OCI-LY7 (cell line): ENCODE results near the gene SRGAP3. TPM values are rescaled to one million over a fixed set of nuclear protein-coding genes. Genes with fewer than 3 reads are reported as not detected.

Experiments used
- BruUV-seq: library from RNA; stranded (reverse); fragments of 400-500 nt; replicated peaks from 2 replicates; lab custom pipeline; 2021; lab: Mats Ljungman, UMichigan
- CTCF ChIA-PET: fragments of 300-600 bp; sonication (Branson Sonifier 250); formaldehyde crosslinking; loops from one replicate; lab custom pipeline; 2022; ENCODE audit warnings: antibody characterized with exemption; ENCODE audit not compliant: unreplicated experiment; lab: Charles Lee
- POLR2A ChIA-PET: fragments of 300-600 bp; sonication (Branson Sonifier 250); formaldehyde crosslinking; loops from one replicate; lab custom pipeline; 2022; ENCODE audit warnings: antibody characterized with exemption; lab: Charles Lee
- DNase-seq: peaks from one replicate; pipeline ENCODE4 v3.0.0-alpha.2; 2015; ENCODE audit warnings: low spot score
- H2AFZ ChIP-seq: fragments of 200-600 bp; sonication (generic), shearing (Covaris generic); 2 replicates; pipeline ENCODE4 v1.6.1; 2014; ENCODE audit warnings: mild to moderate bottlenecking, antibody characterized with exemption, low read length, moderate library complexity
- H3K27ac ChIP-seq: fragments of 200-600 bp; sonication (generic); 2 replicates; pipeline ENCODE4 v1.5.1; 2014; ENCODE audit warnings: mixed run types, low read depth, mild to moderate bottlenecking, moderate library complexity, low read length, inconsistent platforms; ENCODE audit not compliant: poor library complexity, severe bottlenecking
- H3K36me3 ChIP-seq: fragments of 200-600 bp; sonication (generic); 2 replicates; pipeline ENCODE4 v1.6.1; 2014; ENCODE audit warnings: mild to moderate bottlenecking, antibody characterized with exemption, low read length, moderate library complexity, mixed read lengths; ENCODE audit not compliant: insufficient read depth
- H3K4me1 ChIP-seq: fragments of 200-600 bp; sonication (generic); 2 replicates; pipeline ENCODE4 v1.5.1; 2014; ENCODE audit warnings: mild to moderate bottlenecking, low read length; ENCODE audit not compliant: insufficient read depth, poor library complexity, severe bottlenecking
- H3K4me2 ChIP-seq: fragments of 200-600 bp; sonication (generic); 2 replicates; pipeline ENCODE4 v1.6.1; 2014; ENCODE audit warnings: mild to moderate bottlenecking, low read length
- H3K4me3 ChIP-seq: fragments of 200-600 bp; sonication (generic); 2 replicates; pipeline ENCODE4 v1.5.1; 2014; ENCODE audit warnings: mild to moderate bottlenecking, low read depth, low read length; ENCODE audit not compliant: poor library complexity, severe bottlenecking
- H3K79me2 ChIP-seq: fragments of 200-600 bp; sonication (generic); 2 replicates; pipeline ENCODE4 v1.6.1; 2016; ENCODE audit warnings: low read depth, mild to moderate bottlenecking, low read length, moderate library complexity, mixed read lengths; ENCODE audit not compliant: insufficient read depth
- H3K9me2 ChIP-seq: fragments of 200-600 bp; sonication (generic); 2 replicates; pipeline ENCODE4 v1.6.1; 2016; ENCODE audit warnings: mild to moderate bottlenecking, low read length, mixed read lengths; ENCODE audit not compliant: insufficient read depth
- H3K9me3 ChIP-seq: fragments of 200-600 bp; sonication (generic); 2 replicates; pipeline ENCODE4 v1.6.1; 2014; ENCODE audit warnings: mild to moderate bottlenecking, mixed run types, low read length, mixed read lengths
- H4K20me1 ChIP-seq: fragments of 200-600 bp; sonication (generic); 2 replicates; pipeline ENCODE4 v1.6.1; 2014; ENCODE audit warnings: mild to moderate bottlenecking, antibody characterized with exemption, low read length, moderate library complexity, mixed read lengths; ENCODE audit not compliant: insufficient read depth
- CTCF ChIP-seq: fragments of 200-600 bp; sonication (generic); conservative IDR thresholded peaks from 2 replicates; pipeline ENCODE4 v1.5.1; 2014; ENCODE audit warnings: mild to moderate bottlenecking, antibody characterized with exemption, low read length, moderate library complexity, mixed read lengths
- EZH2phosphoT487 ChIP-seq: fragments of 200-600 bp; sonication (generic); IDR thresholded peaks from 2 replicates; pipeline ENCODE4 v1.6.1; 2018; ENCODE audit warnings: low read depth, borderline replicate concordance, mild to moderate bottlenecking, mixed run types, antibody characterized with exemption, low read length, moderate library complexity, mixed read lengths
- intact Hi-C: fragments of 100-400 bp; cut with micrococcal nuclease; formaldehyde crosslinking; loops from one replicate; pipeline ENCODE4 v1.10.0; 2022; ENCODE audit not compliant: unreplicated experiment
- total RNA-seq, 2 experiments: library from RNA; depleted of rRNA in 1 of 2; stranded (reverse); fragments of >200 nt in 1 of 2; shearing (Covaris generic) in 1 of 2; gene quantifications; 2 replicates each; pipeline ENCODE4 v1.2.3, GENCODE V29; 2014 to 2022

SRGAP3 gene
- total RNA-seq, 2 experiments from 2014 or later, result 1.5 to 1.7 TPM

- H3K4me2 ChIP-seq, result no peak overlapping the region
- no peaks in the 10 kb centered on the region for H4K20me1 ChIP-seq
- H3K9me3 ChIP-seq, result no peaks in the 10 kb centered on the region
- no peaks in the 10 kb centered on the region for H3K36me3 ChIP-seq
- H3K4me1 ChIP-seq, result peaks cover 15% of the 10 kb centered on the region
- DNase-seq, result no peak
- TF ChIP-seq CTCF (no peak), EZH2phosphoT487 (no peak)
- H3K79me2 ChIP-seq, result no peaks in the 10 kb centered on the region
- H2AFZ ChIP-seq, result no peak overlapping the region
- intact Hi-C loops, result no loop called here
- ChIA-PET CTCF (no interaction called here), POLR2A (no interaction called here)
- H3K27ac ChIP-seq, result no peak overlapping the region
- no peaks in the 10 kb centered on the region for H3K9me2 ChIP-seq
- no TSS peak for BruUV-seq
- no peak overlapping the region for H3K4me3 ChIP-seq
Measured at GRCh38 chr3:9172851-9173321, 76.6 kb downstream of the SRGAP3 start.

- no peaks in the 10 kb centered on the region for H3K36me3 ChIP-seq
- H3K4me2 ChIP-seq, result no peak overlapping the region
- ChIA-PET POLR2A (no interaction called here), CTCF (no interaction called here)
- no peak overlapping the region for H3K27ac ChIP-seq
- no peak for DNase-seq
- TF ChIP-seq CTCF, result no peak
- TF ChIP-seq EZH2phosphoT487, result no peak
- peaks cover 16% of the 10 kb centered on the region for H3K4me1 ChIP-seq
- no peak overlapping the region for H2AFZ ChIP-seq
- no peaks in the 10 kb centered on the region for H4K20me1 ChIP-seq
- intact Hi-C loops, result no loop called here
- no peaks in the 10 kb centered on the region for H3K9me2 ChIP-seq
- H3K4me3 ChIP-seq, result no peak overlapping the region
- no peaks in the 10 kb centered on the region for H3K9me3 ChIP-seq
- no peaks in the 10 kb centered on the region for H3K79me2 ChIP-seq
- no TSS peak for BruUV-seq
Measured at GRCh38 chr3:9170851-9171160, 78.6 kb downstream of the SRGAP3 start.

GRCh38 chr3:9169956-9170850, 79.2 kb downstream of the SRGAP3 start:
- H3K9me3 ChIP-seq, result no peaks in the 10 kb centered on the region
- no peaks in the 10 kb centered on the region for H4K20me1 ChIP-seq
- no peak overlapping the region for H3K4me2 ChIP-seq
- H3K79me2 ChIP-seq, result no peaks in the 10 kb centered on the region
- TF ChIP-seq CTCF (no peak), EZH2phosphoT487 (no peak)
- no peaks in the 10 kb centered on the region for H3K36me3 ChIP-seq
- DNase-seq, result no peak
- no peak overlapping the region for H2AFZ ChIP-seq
- POLR2A ChIA-PET, result no interaction called here
- CTCF ChIA-PET, result no interaction called here
- no peak overlapping the region for H3K27ac ChIP-seq
- BruUV-seq, result no TSS peak
- intact Hi-C loops, result no loop called here
- peaks cover 16% of the 10 kb centered on the region for H3K4me1 ChIP-seq
- H3K4me3 ChIP-seq, result no peak overlapping the region
- no peaks in the 10 kb centered on the region for H3K9me2 ChIP-seq
